Urinary bladder (tissue), 4 donors: ENCODE results near the gene TNFSF8. TPM values are rescaled to one million over a fixed set of nuclear protein-coding genes. Genes with fewer than 3 reads are reported as not detected.
A peak's percentile ranks its signal among the peaks of the same experiment; 100 is the strongest.

Source experiments
- DNase-seq: peaks from one replicate; pipeline ENCODE4 v3.0.0-alpha.2; 2015; ENCODE audit errors: extremely low spot score
- H3K27ac ChIP-seq: one replicate; pipeline ENCODE4 v1.5.1; 2013; ENCODE audit warnings: low read depth, mild to moderate bottlenecking, moderate library complexity
- H3K36me3 ChIP-seq: one replicate; pipeline ENCODE4 v1.6.1; 2013; ENCODE audit warnings: mild to moderate bottlenecking, moderate library complexity; ENCODE audit not compliant: insufficient read depth
- H3K4me1 ChIP-seq: one replicate; pipeline ENCODE4 v1.6.1; 2013; ENCODE audit warnings: mild to moderate bottlenecking, moderate library complexity; ENCODE audit not compliant: insufficient read depth
- H3K4me3 ChIP-seq: one replicate; pipeline ENCODE4 v1.5.1; 2013; ENCODE audit warnings: low read depth, low read length
- WGBS: extraction: QIAGEN DNeasy Blood & Tissue Kit; methylation state at CpG from one replicate; pipeline ENCODE4 v1.1.7; 2013; 5-methylcytosine and 5-hydroxymethylcytosine counted together
- polyA plus RNA-seq: library from polyadenylated mRNA; stranded (reverse); fragments of 200-250 nt; gene quantifications from one replicate; pipeline ENCODE4 v1.2.3, GENCODE V29; 2013
- total RNA-seq: library from RNA; depleted of rRNA; stranded (reverse); fragments of >200 nt; gene quantifications from one replicate; pipeline ENCODE4 v1.2.3, GENCODE V29; 2014
- donor health status: healthy with polysubstance abuse.
- donor health status: healthy.

The TNFSF8 gene
- total and polyA plus RNA-seq, 2 donors, result 1.4 to 2.3 TPM

DNA sequence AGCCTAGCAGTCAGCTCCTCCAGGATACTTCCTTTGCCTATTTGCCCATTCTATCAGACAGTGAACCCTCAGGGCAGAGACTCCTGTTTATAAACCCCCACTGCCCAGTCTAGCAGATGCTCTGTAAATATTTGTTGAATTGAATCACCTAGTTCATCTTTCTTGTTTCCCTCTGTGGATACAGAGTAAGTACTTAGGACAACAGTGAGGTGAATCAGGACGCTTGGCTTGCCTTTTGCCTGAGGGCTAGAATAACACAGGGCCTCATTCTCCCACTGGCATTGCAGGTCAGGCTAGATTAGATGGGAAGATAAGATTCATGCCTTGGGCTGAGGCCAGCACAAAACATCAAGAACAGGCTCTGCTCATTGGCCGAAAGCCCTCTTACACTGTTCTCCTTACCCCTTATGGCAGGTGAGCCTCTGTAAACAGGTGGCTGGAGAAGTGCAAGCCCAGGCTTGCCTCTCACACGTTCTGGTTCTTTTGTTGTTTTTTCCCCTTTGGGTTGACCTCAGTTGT, 22.2 kb downstream of the TNFSF8 start:
- Histone ChIP-seq H3K36me3 (no peaks in the 10 kb centered on the region), H3K27ac (no peak overlapping the region), H3K4me3 (no peak overlapping the region), H3K4me1 (no peaks in the 10 kb centered on the region)
- 75% methylated on average over 3 of the region's 3 CpGs for WGBS
- DNase-seq, result peak; percentile 57

DNA sequence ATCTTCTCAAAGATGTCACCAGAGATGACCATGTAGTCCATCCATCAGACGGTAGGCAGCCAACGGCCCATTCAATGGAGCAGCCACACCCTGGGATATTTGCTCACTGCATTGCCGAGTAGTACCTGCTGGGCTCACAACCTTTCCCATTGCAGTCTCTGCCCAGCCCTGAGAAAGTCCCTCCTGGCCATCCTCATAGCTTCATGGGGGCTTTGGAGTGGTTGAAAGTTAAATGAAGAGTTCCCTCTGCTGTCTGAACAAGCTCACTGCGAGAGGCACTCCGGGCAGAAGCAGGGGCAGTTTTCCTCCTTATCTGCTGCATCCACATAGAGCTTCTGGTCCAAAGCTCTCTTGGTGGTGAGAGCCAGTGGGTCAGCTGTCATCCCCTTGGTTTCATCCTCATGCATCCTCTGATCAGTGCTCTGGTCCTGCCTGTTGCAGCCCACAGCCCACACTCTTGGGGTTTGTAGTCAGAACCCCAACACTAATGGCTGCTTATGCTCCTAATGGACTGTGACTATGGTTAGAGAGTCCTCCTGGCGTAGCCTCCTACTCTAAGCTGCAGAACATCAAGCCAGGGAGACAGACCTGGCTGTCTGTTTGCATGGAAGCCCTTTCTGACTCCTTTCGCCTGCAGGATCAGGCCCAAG, 23.3 kb downstream of the TNFSF8 start:
- Histone ChIP-seq H3K27ac (no peak overlapping the region), H3K4me1 (no peaks in the 10 kb centered on the region), H3K4me3 (no peak overlapping the region), H3K36me3 (no peaks in the 10 kb centered on the region)
- WGBS, result 54% methylated on average over 7 of the region's 7 CpGs
- peak; percentile 43 for DNase-seq

DNA sequence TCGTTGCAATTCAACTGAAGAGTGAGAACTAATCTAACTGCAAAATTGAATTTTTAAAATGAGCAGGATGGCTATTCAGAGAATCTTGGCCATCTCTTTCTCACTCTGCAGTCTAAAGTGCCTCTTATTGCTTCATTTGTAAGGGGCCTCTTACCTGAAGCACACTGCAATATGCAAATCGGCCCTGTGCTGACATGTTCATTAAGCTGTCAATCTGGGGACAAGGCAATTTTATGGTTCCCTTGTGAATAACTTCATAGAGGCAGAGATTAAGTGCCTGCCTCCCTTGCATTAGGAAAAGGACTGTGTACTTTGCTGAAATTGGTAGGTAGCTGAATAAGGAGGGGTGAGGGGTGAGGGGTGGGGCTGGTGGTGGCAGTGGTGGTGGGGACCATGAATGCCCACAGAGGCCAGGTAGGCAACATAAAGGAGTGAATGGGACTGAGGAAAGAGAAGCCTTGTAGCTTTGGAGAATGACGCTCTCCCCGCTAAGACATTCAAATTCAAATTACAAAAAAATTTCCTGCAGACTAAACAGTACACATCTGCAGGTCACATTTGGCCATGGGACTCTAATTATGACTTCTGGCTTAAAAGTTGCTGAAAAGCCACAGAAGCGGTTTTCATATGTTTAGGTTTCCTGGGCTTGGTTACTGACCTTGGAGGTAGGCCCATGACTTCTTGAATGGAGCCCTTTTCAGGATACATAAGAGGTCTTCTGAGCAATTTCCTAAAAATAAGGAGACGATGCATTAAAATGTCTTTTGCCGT, 25.0 kb downstream of the TNFSF8 start:
- Histone ChIP-seq H3K27ac (no peak overlapping the region), H3K4me1 (no peaks in the 10 kb centered on the region), H3K36me3 (no peaks in the 10 kb centered on the region), H3K4me3 (no peak overlapping the region)
- no peak for DNase-seq
- WGBS, result 82% methylated on average over 7 of the region's 7 CpGs

DNA sequence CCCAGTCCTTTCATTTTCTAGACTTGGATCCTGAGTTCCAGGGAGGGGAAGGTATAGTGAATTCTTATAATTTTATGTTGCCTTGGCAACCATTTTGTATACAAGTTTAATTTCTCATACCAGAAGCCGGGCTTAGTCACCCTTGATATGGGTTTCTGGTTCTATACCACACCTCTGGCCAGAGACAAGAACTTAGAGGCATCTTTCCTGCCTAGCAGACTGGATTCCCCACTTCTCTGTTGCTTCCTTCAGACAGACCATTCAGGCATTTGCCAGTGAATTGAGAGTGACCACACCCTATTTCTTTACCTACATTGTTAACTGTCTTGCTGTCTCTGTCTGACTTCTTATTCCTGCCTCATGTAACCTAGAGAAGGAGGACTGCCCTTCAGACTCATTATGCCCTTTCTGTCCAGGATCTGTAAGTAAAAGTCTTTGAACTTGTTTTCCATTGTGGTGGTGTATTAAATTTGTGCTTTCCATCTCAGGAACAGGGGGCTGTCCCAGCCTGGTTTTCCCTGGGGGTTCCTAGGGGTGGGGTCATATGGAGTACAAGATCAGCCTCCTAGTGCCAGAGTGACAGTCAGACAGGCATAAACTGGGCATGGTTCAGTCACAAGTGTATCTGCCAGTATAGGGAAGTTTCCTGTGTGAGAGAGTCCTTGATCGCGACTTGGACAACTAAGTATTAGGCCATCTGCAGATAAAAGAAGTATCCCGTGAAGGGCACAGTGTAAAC, 27.4 kb downstream of the TNFSF8 start:
- Histone ChIP-seq H3K27ac (no peak overlapping the region), H3K4me3 (no peak overlapping the region), H3K36me3 (no peaks in the 10 kb centered on the region), H3K4me1 (no peaks in the 10 kb centered on the region)
- 82% methylated on average over 4 of the region's 4 CpGs for WGBS
- DNase-seq, result no peak

DNA sequence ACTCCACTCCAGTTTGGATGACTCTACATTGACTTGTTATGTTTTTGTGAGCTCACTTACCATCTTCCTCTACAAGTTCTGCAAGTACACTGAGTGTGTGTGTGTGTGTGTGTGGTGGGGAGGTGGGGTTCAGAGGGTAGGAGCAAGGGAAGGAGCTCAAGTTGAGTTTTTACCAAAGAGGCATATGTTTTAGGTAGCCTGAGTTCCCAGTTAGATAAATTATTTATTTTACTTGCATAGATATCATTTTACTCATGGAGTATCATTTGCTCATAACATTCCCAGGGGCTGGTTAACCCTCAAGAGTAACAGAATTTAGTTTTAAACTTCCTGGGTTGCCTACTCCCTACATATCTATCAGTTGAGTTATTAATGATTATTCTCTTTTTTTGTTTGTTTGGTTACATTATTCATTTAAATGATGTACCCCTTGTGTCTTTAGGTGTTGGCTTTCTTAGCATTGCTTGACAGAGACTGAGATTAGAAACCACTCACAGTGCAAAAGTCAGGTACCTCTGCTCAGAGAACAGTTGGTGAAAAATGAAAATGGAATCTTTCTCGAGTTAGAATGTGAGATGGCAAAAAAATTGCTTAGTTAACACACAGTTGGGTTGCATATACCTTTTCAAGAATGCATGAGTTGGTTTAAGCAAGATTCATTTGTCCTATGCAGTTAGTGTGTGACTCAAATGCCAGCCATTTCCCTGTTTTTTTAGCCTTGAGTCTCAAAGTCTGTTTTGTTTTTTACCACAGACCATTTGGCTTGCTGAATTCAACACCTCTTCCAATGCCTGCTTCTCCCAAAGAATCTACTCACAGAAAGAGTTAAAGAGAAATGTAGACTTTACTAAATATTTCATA, 29.2 kb downstream of the TNFSF8 start:
- no peak for DNase-seq
- WGBS, result 81% methylated on average over 1 of the region's 1 CpG
- no peak overlapping the region for H3K27ac ChIP-seq
- H3K4me3 ChIP-seq, result no peak overlapping the region
- no peaks in the 10 kb centered on the region for H3K4me1 ChIP-seq
- H3K36me3 ChIP-seq, result no peaks in the 10 kb centered on the region

DNA sequence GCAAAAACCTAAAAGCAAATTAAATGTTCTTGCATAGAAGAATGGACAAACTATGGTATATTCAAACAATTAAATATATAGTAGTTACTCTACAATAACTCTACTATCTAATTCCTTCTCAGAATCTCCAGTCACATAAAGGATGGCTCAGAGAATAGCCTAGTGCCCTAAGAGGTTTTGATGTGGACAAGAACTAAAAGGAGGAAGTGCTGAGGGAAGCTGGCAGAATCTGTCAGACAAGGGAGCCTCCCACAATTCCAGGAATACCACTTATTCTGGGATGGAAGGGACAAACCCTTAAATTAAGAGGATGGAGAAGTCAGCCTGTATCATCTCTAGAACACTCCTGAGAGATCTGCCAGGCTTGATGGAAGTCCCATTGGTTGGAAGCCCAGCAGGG, 30.4 kb downstream of the TNFSF8 start:
- DNase-seq, result no peak
- H3K27ac ChIP-seq, result no peak overlapping the region
- no peak overlapping the region for H3K4me3 ChIP-seq
- no peaks in the 10 kb centered on the region for H3K4me1 ChIP-seq
- H3K36me3 ChIP-seq, result no peaks in the 10 kb centered on the region

DNA sequence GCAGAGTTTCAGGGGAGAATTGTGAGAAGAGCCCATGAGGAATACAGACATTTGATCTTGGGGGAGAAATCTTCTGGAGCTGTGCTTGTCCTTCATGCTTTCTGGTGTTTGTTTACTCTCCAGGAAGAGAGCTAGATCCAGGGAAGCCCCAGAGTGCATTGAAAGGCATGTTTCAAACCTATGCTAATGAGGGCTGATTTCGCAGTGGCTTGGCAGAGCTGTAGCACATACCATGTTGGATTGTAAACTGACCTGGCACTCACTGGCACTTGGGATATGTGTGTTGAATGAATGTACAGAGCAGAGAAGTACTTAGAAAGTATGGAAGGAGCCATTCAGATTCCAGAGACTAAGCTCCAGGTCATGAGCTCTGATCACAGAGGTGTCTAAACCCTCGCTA, 30.9 kb downstream of the TNFSF8 start:
- no peaks in the 10 kb centered on the region for H3K4me1 ChIP-seq
- H3K4me3 ChIP-seq, result no peak overlapping the region
- WGBS, result 88% methylated on average over 2 of the region's 2 CpGs
- no peak overlapping the region for H3K27ac ChIP-seq
- no peaks in the 10 kb centered on the region for H3K36me3 ChIP-seq
- DNase-seq, result no peak

DNA sequence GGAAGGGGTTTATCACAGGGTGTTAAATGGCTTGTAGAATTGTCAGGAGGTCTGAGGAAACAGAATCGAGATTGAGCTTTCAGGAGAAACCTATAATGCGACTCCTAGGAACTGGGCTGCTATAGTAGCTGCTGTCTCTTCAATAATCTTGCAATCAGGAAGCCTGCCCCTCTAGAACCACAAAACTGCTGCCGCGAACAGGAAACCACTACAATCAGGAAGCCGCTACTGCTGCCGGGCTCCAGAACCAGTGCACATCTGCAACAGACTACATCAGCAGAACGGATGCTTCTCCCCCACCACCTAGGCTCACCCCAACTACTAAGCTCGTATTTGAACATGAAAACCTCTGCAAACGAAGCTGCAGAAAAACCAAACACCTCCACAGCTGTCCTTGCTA, 31.6 kb downstream of the TNFSF8 start:
- H3K27ac ChIP-seq, result no peak overlapping the region
- 72% methylated on average over 9 of the region's 9 CpGs for WGBS
- H3K4me3 ChIP-seq, result no peak overlapping the region
- DNase-seq, result no peak
- H3K4me1 ChIP-seq, result no peaks in the 10 kb centered on the region
- H3K36me3 ChIP-seq, result no peaks in the 10 kb centered on the region

DNA sequence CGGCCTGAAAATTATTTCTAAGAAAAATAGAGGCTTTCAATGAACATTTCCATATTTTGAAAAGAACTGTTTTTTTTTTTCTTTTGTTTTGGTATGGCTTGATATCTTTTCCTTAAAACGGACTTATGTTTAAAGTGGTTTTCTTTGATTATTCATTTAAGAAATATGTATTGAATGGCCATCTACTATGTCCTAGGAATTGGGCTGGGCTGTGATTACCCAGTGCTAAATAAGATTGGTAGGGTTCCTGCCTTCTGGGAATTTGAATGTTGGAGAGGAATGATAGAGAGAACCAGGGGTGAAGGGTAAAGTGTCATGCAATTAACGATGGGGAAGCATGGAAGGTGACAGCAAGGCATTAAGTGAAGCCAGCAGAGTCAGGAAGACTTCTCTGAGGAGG, 33.2 kb downstream of the TNFSF8 start:
- 70% methylated on average over 3 of the region's 3 CpGs for WGBS
- H3K27ac ChIP-seq, result no peak overlapping the region
- H3K36me3 ChIP-seq, result no peaks in the 10 kb centered on the region
- no peak overlapping the region for H3K4me3 ChIP-seq
- DNase-seq, result no peak
- H3K4me1 ChIP-seq, result no peaks in the 10 kb centered on the region

DNA sequence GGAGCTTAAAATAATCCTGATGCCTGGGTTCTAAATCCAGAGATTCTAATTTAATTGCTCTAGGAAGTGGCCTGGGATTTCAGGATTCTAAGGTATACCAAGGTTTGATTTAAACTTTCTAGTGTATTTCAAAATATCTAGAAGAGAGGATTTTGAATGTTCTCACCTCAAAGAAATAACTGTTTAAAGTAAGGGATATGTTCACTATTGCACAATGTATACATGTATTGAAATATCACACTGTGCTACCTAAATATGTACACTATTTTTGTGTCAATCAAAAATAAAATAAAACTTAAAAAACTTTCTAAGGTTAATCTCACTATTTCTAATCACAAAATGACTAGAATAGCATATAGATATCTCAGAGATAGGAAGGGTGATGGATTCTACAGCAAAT, 34.0 kb downstream of the TNFSF8 start:
- Histone ChIP-seq H3K4me3 (no peak overlapping the region), H3K4me1 (no peaks in the 10 kb centered on the region), H3K27ac (no peak overlapping the region), H3K36me3 (no peaks in the 10 kb centered on the region)
- no peak for DNase-seq

DNA sequence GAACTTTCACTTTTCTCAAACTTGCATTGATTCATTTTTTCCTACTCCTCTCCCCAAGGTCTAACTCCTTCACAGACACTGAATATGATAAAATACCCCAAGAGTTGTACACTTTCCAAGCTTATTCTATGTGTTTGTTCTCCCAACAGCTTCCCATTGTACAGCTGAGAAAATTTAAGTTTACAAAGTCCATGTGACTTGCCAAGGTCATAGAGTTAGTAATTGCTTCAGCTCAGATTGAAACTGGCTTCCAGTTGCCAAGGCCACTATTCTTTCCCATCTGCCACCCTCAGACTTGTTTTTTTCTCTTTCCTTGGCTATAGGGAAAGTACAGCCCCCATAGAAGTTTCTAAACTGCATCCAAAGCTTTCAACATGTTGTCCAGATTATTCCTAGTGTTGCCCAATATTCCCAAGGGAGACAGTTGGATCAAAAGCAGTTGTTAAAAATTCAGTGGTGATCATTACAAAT, 34.8 kb downstream of the TNFSF8 start:
- Histone ChIP-seq H3K4me3 (no peak overlapping the region), H3K4me1 (no peaks in the 10 kb centered on the region), H3K27ac (no peak overlapping the region), H3K36me3 (no peaks in the 10 kb centered on the region)
- DNase-seq, result no peak

DNA sequence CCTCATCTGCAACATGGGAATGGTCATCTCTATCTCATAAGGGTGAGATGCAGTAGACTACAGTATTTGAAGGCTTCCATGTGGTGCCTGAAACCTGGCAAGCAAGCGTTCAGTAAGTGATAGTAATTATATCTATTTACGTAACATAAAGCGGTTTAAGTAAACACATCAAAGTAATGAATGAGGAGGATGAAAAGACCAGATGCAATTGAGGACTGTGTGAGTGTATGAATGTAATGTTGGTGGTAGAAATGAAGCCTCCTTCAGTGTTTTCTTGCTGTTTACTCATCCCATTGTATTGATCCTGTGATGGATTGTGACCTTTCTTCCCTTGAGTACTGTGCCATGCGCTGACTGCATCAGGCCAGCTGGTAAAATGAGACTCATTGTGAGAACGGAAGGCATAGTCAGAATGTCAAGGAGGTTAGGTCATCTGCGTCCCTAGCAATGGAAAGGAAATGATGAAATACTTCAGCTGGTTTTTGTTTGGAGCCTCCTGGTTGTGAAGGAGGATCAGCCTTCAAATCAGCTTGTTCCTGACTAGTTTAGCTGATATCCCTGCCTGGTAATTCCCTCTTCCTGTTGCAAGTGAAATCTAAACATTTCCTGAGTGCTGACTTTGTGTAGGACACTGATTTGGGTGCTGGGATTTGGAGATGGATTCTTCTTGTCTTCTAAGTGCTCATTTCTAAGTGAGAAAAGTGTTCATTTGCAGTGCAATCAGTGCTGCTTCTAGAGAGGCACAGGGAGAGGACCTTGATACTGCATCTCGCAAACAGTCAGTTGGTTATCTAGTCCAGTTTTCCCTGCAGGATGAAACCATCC, 35.6 kb downstream of the TNFSF8 start:
- no peak for DNase-seq
- WGBS, result 49% methylated on average over 7 of the region's 7 CpGs
- H3K27ac ChIP-seq, result no peak overlapping the region
- no peak overlapping the region for H3K4me3 ChIP-seq
- H3K36me3 ChIP-seq, result no peaks in the 10 kb centered on the region
- H3K4me1 ChIP-seq, result no peaks in the 10 kb centered on the region
